Memory B cell (primary cell): ENCODE measurements around the gene TAF13.

Experiments used
- ATAC-seq: fragments of 150-1000 bp; cut with Tn5 transposase; 2 replicates; pipeline ENCODE4 v1.10.0; 2021; ENCODE audit warnings: low read depth, mild to moderate bottlenecking, moderate library complexity
- DNase-seq, 2 donors: peaks; one replicate each; pipeline ENCODE4 v3.0.0; 2022; ENCODE audit warnings: low spot score in 2 of 2
- H3K27ac Mint-ChIP-seq: one replicate; pipeline ENCODE4 v1.8.0; 2022; ENCODE audit warnings: mild to moderate bottlenecking, moderate library complexity, mixed read lengths
- H3K27me3 Mint-ChIP-seq: one replicate; pipeline ENCODE4 v1.8.0; 2022; ENCODE audit warnings: mixed read lengths
- H3K36me3 Mint-ChIP-seq: one replicate; pipeline ENCODE4 v1.8.0; 2022; ENCODE audit warnings: mild to moderate bottlenecking, mixed read lengths
- H3K4me1 Mint-ChIP-seq: one replicate; pipeline ENCODE4 v1.8.0; 2022; ENCODE audit warnings: mixed read lengths
- H3K4me3 Mint-ChIP-seq: one replicate; pipeline ENCODE4 v1.8.0; 2022; ENCODE audit warnings: mild to moderate bottlenecking, moderate library complexity, mixed read lengths
- H3K9me3 Mint-ChIP-seq: one replicate; pipeline ENCODE4 v1.8.0; 2022; ENCODE audit warnings: mixed read lengths

The TAF13 gene, protein sequence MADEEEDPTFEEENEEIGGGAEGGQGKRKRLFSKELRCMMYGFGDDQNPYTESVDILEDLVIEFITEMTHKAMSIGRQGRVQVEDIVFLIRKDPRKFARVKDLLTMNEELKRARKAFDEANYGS

DNA sequence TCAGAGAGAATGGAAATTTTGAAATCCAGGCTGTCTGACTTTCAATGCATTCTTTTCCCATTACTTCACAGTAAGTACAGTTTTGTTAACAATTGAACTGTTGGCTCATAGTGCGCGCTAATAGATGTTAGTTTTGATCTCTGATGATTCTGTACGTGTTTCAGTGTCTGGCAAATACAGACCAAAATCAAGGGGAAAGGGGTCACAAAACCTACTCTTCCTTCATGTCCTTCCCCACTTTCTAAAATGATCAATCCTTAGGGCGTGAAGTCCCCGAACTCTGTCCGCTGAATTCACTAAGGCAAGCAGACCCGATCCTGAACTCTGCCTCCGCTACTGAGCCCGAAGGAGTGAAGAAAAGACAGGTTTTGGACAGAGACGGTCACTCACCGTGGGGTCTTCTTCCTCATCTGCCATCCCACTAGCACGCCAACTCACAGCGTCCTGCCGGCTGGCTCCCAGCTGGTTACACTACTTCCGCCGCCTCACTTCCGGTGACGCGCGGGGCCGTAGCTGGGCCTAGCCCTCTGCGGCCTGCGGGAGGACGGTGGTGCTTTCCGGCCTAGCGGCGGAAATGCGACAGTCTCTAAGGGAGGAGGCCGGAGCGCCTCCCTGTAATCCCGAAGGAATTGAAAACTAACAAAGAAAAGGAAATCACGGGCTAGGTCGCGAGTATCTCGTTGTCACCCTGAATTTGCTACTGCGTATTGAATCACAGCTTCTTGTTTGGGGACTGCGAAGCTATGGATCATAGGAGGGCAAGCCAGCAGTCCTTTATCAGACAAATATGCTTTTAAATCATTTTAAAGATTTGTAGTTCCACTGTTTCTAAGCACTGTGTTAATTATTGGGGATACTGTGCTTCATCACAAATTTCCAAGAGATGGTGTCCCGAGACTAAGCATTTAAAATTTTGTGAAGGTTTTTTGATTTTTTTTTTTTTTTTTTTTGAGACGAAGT, at the start of gene TAF13:
Gene TAF13 (minus strand): TSS at position 473 of the 960 bp plus-strand sequence. CDS start 56 bp downstream, at position 417.
- peak within 1 kb of the TSS; percentile 91 for H3K4me3 Mint-ChIP-seq
- H3K27me3 Mint-ChIP-seq = no peaks in the 10 kb centered on the region
- H3K4me1 Mint-ChIP-seq = peaks cover 8% of the 10 kb centered on the region
- ATAC-seq (peak; percentile 98), DNase-seq (peak; percentile 82 to 84)
- H3K27ac Mint-ChIP-seq = peak within 1 kb of the TSS; percentile 98
- H3K9me3 Mint-ChIP-seq = no peaks in the 10 kb centered on the region
- H3K36me3 Mint-ChIP-seq = peaks cover 5% of the 10 kb centered on the region

DNA sequence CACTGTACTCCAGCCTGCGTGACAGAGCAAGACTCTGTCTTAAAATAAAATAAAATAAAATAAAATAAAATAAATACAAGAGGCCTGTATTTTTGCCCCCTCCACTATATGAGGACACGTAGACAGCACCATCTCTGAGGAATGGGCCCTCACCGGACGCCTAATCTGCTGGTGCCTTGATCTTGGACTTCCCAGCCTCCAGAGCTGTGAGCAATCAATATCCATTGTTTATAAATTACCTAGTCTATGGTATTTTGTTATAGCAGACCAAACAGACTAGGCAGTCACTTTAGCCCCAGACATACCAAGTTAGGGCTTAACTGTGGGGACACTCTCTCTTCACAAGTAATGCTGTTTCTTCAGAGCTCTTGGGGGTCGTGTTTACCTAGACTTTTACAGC, 44.6 kb upstream of the TAF13 start:
- H3K4me1 Mint-ChIP-seq = peaks cover 4% of the 10 kb centered on the region
- ATAC-seq = no peak
- no peaks in the 10 kb centered on the region for H3K36me3 Mint-ChIP-seq
- H3K4me3 Mint-ChIP-seq = no peak overlapping the region
- no peaks in the 10 kb centered on the region for H3K9me3 Mint-ChIP-seq
- no peak overlapping the region for H3K27ac Mint-ChIP-seq
- no peak for DNase-seq
- H3K27me3 Mint-ChIP-seq = peaks cover 7% of the 10 kb centered on the region

DNA sequence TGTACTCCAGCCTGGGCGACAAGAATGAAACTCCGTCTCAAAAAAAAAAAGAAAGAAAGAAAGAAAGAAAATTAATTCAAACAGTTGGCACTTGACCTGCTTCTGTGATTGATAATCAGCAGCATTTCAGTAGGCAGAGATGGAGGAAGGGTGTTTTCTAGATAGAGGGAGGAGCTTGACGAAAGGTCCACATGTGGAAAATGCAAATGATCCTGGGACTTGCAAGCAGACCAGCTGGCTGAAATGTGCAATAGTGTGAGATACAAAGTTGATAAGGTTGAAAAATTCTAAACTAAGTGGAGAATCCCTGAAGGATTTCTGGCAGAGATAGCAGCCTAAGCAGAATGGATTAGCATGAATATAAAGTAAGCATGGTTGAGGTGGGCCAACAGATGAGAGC, 42.3 kb upstream of the TAF13 start:
- no peak overlapping the region for H3K4me3 Mint-ChIP-seq
- no peaks in the 10 kb centered on the region for H3K36me3 Mint-ChIP-seq
- H3K27me3 Mint-ChIP-seq = peaks cover 10% of the 10 kb centered on the region
- no peaks in the 10 kb centered on the region for H3K9me3 Mint-ChIP-seq
- H3K4me1 Mint-ChIP-seq = peaks cover 16% of the 10 kb centered on the region
- no peak for DNase-seq
- H3K27ac Mint-ChIP-seq = no peak overlapping the region
- ATAC-seq = no peak

- DNase-seq = no peak
- Mint-ChIP-seq H3K4me1 (peaks cover 26% of the 10 kb centered on the region), H3K4me3 (no peak overlapping the region), H3K9me3 (no peaks in the 10 kb centered on the region), H3K36me3 (no peaks in the 10 kb centered on the region), H3K27me3 (peaks cover 13% of the 10 kb centered on the region), H3K27ac (no peak overlapping the region)
- no peak for ATAC-seq
Measured at GRCh38 chr1:109116286-109116685, 40.5 kb upstream of the TAF13 start.

- no peak overlapping the region for H3K27ac Mint-ChIP-seq
- DNase-seq (no peak), ATAC-seq (no peak)
Measured at GRCh38 chr1:109115685-109116084, 39.9 kb upstream of the TAF13 start.

DNA sequence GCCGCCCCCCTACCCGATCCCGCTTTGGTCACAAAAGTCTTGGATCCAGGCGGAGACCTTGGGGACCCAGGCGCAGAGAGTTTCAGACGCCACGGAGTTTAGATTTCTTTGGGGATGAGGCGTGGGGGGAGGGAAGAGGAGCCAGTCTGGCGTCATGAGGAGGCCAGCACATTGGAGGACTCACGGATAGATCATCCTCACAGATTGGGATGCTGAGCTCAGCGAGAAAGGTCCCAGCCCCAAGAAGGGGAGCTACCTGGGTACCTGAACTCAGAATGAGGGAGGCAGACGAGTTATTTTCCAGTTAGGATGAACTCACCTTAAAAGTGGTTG, 38.5 kb upstream of the TAF13 start:
- Mint-ChIP-seq H3K27ac (no peak overlapping the region), H3K4me1 (peaks cover 26% of the 10 kb centered on the region), H3K9me3 (no peaks in the 10 kb centered on the region), H3K36me3 (no peaks in the 10 kb centered on the region), H3K27me3 (peaks cover 13% of the 10 kb centered on the region), H3K4me3 (peak overlapping the region; percentile 85)
- DNase-seq (no peak), ATAC-seq (no peak)

More at GRCh38 chr1:109115685-109116084, 39.9 kb upstream of the TAF13 start:
- H3K27me3 Mint-ChIP-seq = peaks cover 13% of the 10 kb centered on the region
- no peak overlapping the region for H3K4me3 Mint-ChIP-seq
- peaks cover 26% of the 10 kb centered on the region for H3K4me1 Mint-ChIP-seq
- no peaks in the 10 kb centered on the region for H3K9me3 Mint-ChIP-seq
- no peaks in the 10 kb centered on the region for H3K36me3 Mint-ChIP-seq

DNA sequence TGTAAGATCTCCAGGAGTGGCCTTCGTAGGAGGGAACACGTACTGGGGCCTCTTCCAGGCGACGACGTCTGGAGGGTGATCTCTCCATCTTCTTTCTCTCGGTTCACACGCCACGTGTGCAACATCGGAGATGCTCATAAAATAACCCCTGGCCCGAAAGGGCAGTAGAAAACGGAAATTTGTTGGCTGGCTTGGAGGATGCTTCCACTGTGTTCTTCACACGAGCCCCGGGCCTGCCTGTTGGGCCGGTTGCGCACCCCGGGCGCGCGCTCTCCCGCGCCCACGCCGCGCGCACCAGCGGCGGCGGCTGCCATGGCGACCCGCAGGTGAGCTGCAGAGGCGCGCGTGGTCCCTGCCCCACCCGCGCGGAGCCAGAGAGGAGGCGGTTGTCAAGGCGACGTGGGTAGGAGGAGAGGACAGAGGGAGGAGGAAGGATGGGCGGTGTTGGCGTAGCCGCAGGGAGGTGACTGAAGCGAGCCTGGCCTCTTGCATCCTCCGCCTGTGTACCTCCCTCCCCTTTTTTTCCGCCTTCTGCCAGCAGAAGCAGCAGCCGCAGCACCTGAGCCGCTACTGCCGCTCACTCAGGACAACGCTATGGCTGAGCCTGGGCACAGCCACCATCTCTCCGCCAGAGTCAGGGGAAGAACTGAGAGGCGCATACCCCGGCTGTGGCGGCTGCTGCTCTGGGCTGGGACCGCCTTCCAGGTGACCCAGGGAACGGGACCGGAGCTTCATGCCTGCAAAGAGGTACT, 38.0 kb upstream of the TAF13 start, which contains the start of gene ELAPOR1:
Gene ELAPOR1 (plus strand): TSS at position 526 of the 752 bp plus-strand sequence. CDS start 69 bp downstream, at position 595.
- H3K9me3 Mint-ChIP-seq = no peaks in the 10 kb centered on the region

DNA sequence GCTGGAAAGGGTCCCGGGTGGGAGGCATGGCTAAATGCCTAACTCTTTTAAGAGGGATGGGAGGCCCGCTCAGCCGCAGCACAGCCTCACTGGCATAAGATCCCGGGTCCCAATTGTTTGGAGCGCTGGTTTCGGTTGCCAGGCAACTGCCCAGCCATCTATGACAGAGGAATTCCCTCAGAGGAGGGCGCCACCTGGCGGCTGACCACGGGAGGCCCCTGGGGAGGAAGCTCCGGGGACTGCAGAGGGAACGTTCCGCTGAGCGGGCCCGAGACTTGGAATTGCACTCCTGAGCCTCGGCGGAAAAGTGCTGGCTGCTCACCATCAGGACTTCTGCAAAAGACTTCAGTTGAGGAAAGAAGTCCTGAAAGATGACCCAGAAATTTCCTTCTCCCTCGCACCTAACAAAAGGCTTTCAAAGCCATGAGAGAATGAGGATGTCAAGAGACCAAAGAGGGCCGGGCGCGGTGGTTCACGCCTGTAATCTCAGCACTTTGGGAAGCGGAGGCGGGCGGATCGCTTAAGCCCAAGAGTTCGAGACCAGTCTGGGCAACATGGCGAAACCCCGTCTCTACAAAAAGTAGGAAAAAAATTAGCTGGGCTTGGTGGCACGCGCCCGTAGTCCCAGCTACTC, 37.0 kb upstream of the TAF13 start:
- Mint-ChIP-seq H3K4me1 (peaks cover 22% of the 10 kb centered on the region), H3K4me3 (peak overlapping the region; percentile 85), H3K9me3 (no peaks in the 10 kb centered on the region), H3K27me3 (peaks cover 9% of the 10 kb centered on the region), H3K27ac (peak overlapping the region; percentile 96), H3K36me3 (no peaks in the 10 kb centered on the region)
- DNase-seq = peak; percentile 92 to 94
- peak; percentile 72 for ATAC-seq

More for the DNA sequence above, 38.0 kb upstream of the TAF13 start, which contains the start of gene ELAPOR1:
- peaks cover 13% of the 10 kb centered on the region for H3K27me3 Mint-ChIP-seq
- DNase-seq (peak; percentile 61 to 65), ATAC-seq (peak; percentile 69)
- H3K36me3 Mint-ChIP-seq = no peaks in the 10 kb centered on the region
- peak within 1 kb of the TSS; percentile 96 for H3K27ac Mint-ChIP-seq
- peaks cover 26% of the 10 kb centered on the region for H3K4me1 Mint-ChIP-seq
- peak within 1 kb of the TSS; percentile 85 for H3K4me3 Mint-ChIP-seq

GRCh38 chr1:109112056-109112651, 36.4 kb upstream of the TAF13 start:
- H3K4me3 Mint-ChIP-seq = peak overlapping the region; percentile 85
- H3K27me3 Mint-ChIP-seq = peaks cover 8% of the 10 kb centered on the region
- H3K27ac Mint-ChIP-seq = peak overlapping the region; percentile 96
- peaks cover 22% of the 10 kb centered on the region for H3K4me1 Mint-ChIP-seq
- H3K9me3 Mint-ChIP-seq = no peaks in the 10 kb centered on the region
- ATAC-seq (peak; percentile 41), DNase-seq (no peak)
- no peaks in the 10 kb centered on the region for H3K36me3 Mint-ChIP-seq

- no peak for ATAC-seq
- Mint-ChIP-seq H3K27ac (peak overlapping the region; percentile 96), H3K36me3 (no peaks in the 10 kb centered on the region), H3K9me3 (no peaks in the 10 kb centered on the region), H3K4me1 (peaks cover 22% of the 10 kb centered on the region), H3K27me3 (peaks cover 5% of the 10 kb centered on the region), H3K4me3 (no peak overlapping the region)
- no peak for DNase-seq
Measured at GRCh38 chr1:109111386-109112055, 35.7 kb upstream of the TAF13 start.

GRCh38 chr1:109109906-109110305, 34.1 kb upstream of the TAF13 start:
- Mint-ChIP-seq H3K36me3 (no peaks in the 10 kb centered on the region), H3K4me1 (peaks cover 22% of the 10 kb centered on the region), H3K27ac (no peak overlapping the region), H3K27me3 (peaks cover 5% of the 10 kb centered on the region), H3K9me3 (no peaks in the 10 kb centered on the region), H3K4me3 (no peak overlapping the region)
- no peak for DNase-seq
- no peak for ATAC-seq

- no peak overlapping the region for H3K4me3 Mint-ChIP-seq
- H3K36me3 Mint-ChIP-seq = no peaks in the 10 kb centered on the region
- ATAC-seq (no peak), DNase-seq (no peak)
- H3K9me3 Mint-ChIP-seq = no peaks in the 10 kb centered on the region
- H3K27me3 Mint-ChIP-seq = peaks cover 2% of the 10 kb centered on the region
- no peak overlapping the region for H3K27ac Mint-ChIP-seq
- H3K4me1 Mint-ChIP-seq = peaks cover 7% of the 10 kb centered on the region
Measured at GRCh38 chr1:109107785-109108184, 32.0 kb upstream of the TAF13 start.

DNA sequence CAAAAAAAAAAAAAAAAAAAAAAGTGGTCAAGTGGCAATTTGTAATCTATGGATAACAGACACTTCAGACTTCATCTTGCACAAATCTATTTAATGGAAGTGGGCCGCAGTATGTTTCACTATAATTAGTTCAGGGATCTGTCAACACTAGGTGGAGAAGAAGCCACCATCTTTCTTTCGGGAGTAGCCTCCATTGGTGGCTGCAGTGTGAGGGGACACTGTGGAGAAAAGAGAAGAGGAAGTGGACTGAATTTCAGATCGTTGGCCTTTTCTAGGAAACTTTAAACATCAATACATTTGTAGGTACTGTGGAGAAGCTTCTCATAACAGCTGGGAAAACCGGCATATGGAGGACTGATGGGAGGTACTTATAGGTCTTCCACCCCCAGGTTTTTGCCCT, 30.1 kb upstream of the TAF13 start:
- ATAC-seq = no peak
- H3K9me3 Mint-ChIP-seq = no peaks in the 10 kb centered on the region
- H3K36me3 Mint-ChIP-seq = no peaks in the 10 kb centered on the region
- no peak for DNase-seq
- H3K4me3 Mint-ChIP-seq = no peak overlapping the region
- peaks cover 2% of the 10 kb centered on the region for H3K4me1 Mint-ChIP-seq
- no peaks in the 10 kb centered on the region for H3K27me3 Mint-ChIP-seq
- peak overlapping the region; percentile 64 for H3K27ac Mint-ChIP-seq
